Subcutaneous adipose tissue (tissue), 4 donors: Measurements from ENCODE around the gene ATCAY. TPM values are rescaled to one million over a fixed set of nuclear protein-coding genes. Genes with fewer than 3 reads are reported as not detected.

Experiments
- CTCF ChIP-seq: fragments of 450-650 bp; IDR thresholded peaks from one replicate; pipeline ENCODE4 v1.5.1; 2016; ENCODE audit warnings: low read depth, mild to moderate bottlenecking, control low read depth, antibody characterized with exemption, moderate library complexity
- total RNA-seq, 4 donors: library from RNA; depleted of rRNA; stranded (reverse); fragments of >200 nt; gene quantifications; one replicate each; pipeline ENCODE4 v1.1.0, GENCODE V29; 2016

Gene ATCAY
- total RNA-seq, 4 donors from 2014 or later = not detected

GRCh38 chr19:3895788-3896187 is 15.3 kb downstream of the ATCAY start:
- TF ChIP-seq CTCF = no peak

GRCh38 chr19:3897936-3898335 is 17.5 kb downstream of the ATCAY start:
- TF ChIP-seq CTCF = no peak

- no peak for TF ChIP-seq CTCF
These were observed 17.9 kb downstream of the ATCAY start for GRCh38 chr19:3898426-3898825.

GRCh38 chr19:3899531-3900294 is 19.2 kb downstream of the ATCAY start:
- TF ChIP-seq CTCF = no peak

- no peak for TF ChIP-seq CTCF
These were observed 22.0 kb downstream of the ATCAY start for GRCh38 chr19:3902317-3902973.

GRCh38 chr19:3904233-3904632 is 23.7 kb downstream of the ATCAY start:
- TF ChIP-seq CTCF = no peak

- no peak for TF ChIP-seq CTCF
These were observed 27.3 kb downstream of the ATCAY start for GRCh38 chr19:3907626-3908265.
